ENCODE measurements around the gene ABCA2. TPM values are rescaled to one million over a fixed set of nuclear protein-coding genes. Genes with fewer than 3 reads are reported as not detected.

Gene ABCA2
- total RNA-seq, 1 donor from 2014 or later: 2.7 TPM

DNA sequence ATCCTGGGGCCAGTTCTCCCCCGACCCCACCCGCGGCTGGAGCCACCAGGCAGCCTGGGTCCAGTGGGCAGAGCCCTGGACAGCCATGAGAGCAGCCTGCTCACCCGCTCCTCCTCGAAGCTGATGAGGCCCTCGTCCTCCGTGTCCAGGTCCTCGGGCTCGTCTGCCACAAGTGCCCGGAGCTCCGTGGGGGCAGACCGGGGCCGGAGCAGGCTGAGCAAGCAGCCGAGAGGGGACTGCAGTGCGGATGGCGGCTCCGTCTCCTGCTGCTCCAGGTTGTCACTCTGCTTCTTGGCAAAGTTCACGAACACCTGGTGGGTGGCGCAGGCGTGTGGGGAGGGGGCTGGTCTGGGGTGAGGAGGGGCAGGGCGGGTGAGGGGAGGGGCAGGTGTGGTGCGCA lies 19.7 kb downstream of the ABCA2 start:
- Histone ChIP-seq H3K36me3 (no peaks in the 10 kb centered on the region), H3K4me2 (no peak overlapping the region), H3K27ac (no peak overlapping the region), H2AFZ (replicated peaks) (no peak overlapping the region), H3F3A (ENCODE audit: low read depth) (no peaks in the 10 kb centered on the region), H3K9me3 (ENCODE audit: low read depth) (no peaks in the 10 kb centered on the region), H3K4me1 (no peaks in the 10 kb centered on the region), H3K4me3 (no peak overlapping the region), H4K20me1 (ENCODE audit: low read depth) (no peaks in the 10 kb centered on the region), H3K27me3 (no peaks in the 10 kb centered on the region), H3K79me2 (ENCODE audit: low read depth) (no peaks in the 10 kb centered on the region), H3K9ac (no peak overlapping the region)
- no peak for DNase-seq (ENCODE audit: low spot score)
- Mint-ChIP-seq H3K36me3 (peaks cover 1% of the 10 kb centered on the region), H3K9me3 (peaks cover 7% of the 10 kb centered on the region), H3K4me3 (no peak overlapping the region), H3K27ac (no peak overlapping the region), H3K4me1 (no peaks in the 10 kb centered on the region), H3K27me3 (ENCODE audit: insufficient read depth, low read depth) (peaks cover 12% of the 10 kb centered on the region)
- TF ChIP-seq EZH2 (IDR thresholded peaks at IDR 0.05) (no peak), EZH2phosphoT487 (IDR thresholded peaks at IDR 0.05) (no peak)
- TF ChIP-seq, protein P1, sequence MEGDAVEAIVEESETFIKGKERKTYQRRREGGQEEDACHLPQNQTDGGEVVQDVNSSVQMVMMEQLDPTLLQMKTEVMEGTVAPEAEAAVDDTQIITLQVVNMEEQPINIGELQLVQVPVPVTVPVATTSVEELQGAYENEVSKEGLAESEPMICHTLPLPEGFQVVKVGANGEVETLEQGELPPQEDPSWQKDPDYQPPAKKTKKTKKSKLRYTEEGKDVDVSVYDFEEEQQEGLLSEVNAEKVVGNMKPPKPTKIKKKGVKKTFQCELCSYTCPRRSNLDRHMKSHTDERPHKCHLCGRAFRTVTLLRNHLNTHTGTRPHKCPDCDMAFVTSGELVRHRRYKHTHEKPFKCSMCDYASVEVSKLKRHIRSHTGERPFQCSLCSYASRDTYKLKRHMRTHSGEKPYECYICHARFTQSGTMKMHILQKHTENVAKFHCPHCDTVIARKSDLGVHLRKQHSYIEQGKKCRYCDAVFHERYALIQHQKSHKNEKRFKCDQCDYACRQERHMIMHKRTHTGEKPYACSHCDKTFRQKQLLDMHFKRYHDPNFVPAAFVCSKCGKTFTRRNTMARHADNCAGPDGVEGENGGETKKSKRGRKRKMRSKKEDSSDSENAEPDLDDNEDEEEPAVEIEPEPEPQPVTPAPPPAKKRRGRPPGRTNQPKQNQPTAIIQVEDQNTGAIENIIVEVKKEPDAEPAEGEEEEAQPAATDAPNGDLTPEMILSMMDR (IDR thresholded peaks at IDR 0.05): no peak

DNA sequence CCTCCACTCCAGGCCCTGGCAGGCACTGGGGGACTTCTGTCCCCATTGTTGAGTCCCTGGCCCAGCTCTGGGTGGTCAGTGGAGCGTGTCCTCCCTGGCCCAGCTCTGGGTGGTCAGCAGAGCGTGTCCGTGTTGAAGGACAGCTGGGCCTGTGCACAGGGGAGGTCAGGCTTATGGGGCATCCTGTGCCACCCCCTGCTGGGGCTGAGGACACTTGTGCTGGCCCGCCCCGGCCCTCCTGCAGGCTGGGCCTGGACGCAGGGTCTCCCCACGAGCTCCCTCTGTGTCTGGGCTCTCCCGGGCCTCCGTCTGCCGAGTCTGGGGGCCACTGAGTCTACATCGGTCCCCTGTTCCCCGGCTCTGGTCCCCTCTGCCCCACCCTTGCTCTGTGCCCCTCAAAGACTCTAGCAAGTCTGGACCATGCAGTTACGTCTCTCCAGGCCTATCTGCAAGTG lies 20.2 kb downstream of the ABCA2 start:
- Mint-ChIP-seq H3K27me3 (ENCODE audit: insufficient read depth, low read depth) (peaks cover 12% of the 10 kb centered on the region), H3K4me3 (no peak overlapping the region)
- TF ChIP-seq EZH2 (IDR thresholded peaks at IDR 0.05): no peak
- TF ChIP-seq, protein P1 (IDR thresholded peaks at IDR 0.05): no peak
- TF ChIP-seq EZH2phosphoT487 (IDR thresholded peaks at IDR 0.05): no peak

DNA sequence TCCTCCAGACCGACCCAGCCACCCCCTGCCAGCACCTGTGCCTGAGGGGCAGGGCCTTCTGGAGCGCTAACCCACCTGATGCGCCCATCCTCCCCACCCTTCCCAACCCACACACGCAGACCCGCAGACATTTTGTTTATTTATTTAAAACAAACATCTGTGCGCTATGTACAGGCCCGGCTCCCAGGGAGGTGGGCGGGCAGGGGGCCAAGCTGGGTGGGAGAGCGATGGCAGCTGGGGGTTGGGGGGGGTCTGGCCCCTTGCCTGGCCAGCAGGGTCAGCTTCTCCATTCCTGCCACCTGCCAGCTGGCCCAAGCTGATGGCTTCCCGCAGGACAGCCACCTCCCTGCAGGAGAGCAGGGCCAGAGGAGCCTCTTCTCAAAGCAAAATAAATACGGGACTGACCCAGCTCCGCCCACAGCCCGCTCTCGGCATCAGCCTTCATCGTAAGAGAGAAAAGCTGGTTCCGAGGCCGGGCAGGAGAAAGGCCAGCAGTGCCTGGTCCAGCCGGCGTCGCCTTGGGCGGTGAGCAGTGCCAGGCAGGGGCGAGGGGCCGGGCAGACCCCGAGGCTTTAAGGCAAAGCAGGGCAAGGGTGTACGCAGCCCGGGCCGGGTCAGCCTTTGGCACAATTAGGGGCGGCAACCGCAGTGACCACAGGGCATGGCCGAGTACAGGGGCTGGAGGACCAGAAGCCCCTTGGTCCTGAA lies 20.8 kb downstream of the ABCA2 start:
- H3K4me3 Mint-ChIP-seq: no peak overlapping the region
- H3K36me3 Mint-ChIP-seq: no peaks in the 10 kb centered on the region
- no peaks in the 10 kb centered on the region for H3K36me3 ChIP-seq
- no peaks in the 10 kb centered on the region for H3K4me1 Mint-ChIP-seq
- no peak for DNase-seq (ENCODE audit: low spot score)
- TF ChIP-seq EZH2phosphoT487 (IDR thresholded peaks at IDR 0.05) (no peak), EZH2 (IDR thresholded peaks at IDR 0.05) (no peak)
- TF ChIP-seq, protein P1 (IDR thresholded peaks at IDR 0.05): no peak
- no peaks in the 10 kb centered on the region for H3K79me2 ChIP-seq (ENCODE audit: low read depth)
- peaks cover 12% of the 10 kb centered on the region for H3K27me3 Mint-ChIP-seq (ENCODE audit: insufficient read depth, low read depth)
- H3K27me3 ChIP-seq: no peaks in the 10 kb centered on the region
- H3K9ac ChIP-seq: no peak overlapping the region
- no peak overlapping the region for H3K4me3 ChIP-seq
- no peak overlapping the region for H2AFZ ChIP-seq (replicated peaks)
- H3K9me3 Mint-ChIP-seq: peaks cover 7% of the 10 kb centered on the region
- H3F3A ChIP-seq (ENCODE audit: low read depth): no peaks in the 10 kb centered on the region
- H3K9me3 ChIP-seq (ENCODE audit: low read depth): no peaks in the 10 kb centered on the region
- H4K20me1 ChIP-seq (ENCODE audit: low read depth): no peaks in the 10 kb centered on the region
- no peaks in the 10 kb centered on the region for H3K4me1 ChIP-seq
- H3K4me2 ChIP-seq: no peak overlapping the region
- H3K27ac ChIP-seq: no peak overlapping the region
- no peak overlapping the region for H3K27ac Mint-ChIP-seq

More for the DNA sequence above, 20.2 kb downstream of the ABCA2 start:
- peaks cover 7% of the 10 kb centered on the region for H3K9me3 Mint-ChIP-seq
- no peaks in the 10 kb centered on the region for H3K4me1 ChIP-seq
- H3K27me3 ChIP-seq: no peaks in the 10 kb centered on the region
- H3K4me3 ChIP-seq: no peak overlapping the region
- H4K20me1 ChIP-seq (ENCODE audit: low read depth): no peaks in the 10 kb centered on the region
- H3K27ac Mint-ChIP-seq: no peak overlapping the region
- H3K79me2 ChIP-seq (ENCODE audit: low read depth): no peaks in the 10 kb centered on the region
- no peaks in the 10 kb centered on the region for H3K9me3 ChIP-seq (ENCODE audit: low read depth)
- H3F3A ChIP-seq (ENCODE audit: low read depth): no peaks in the 10 kb centered on the region
- H3K36me3 ChIP-seq: no peaks in the 10 kb centered on the region
- no peak overlapping the region for H3K9ac ChIP-seq
- no peak overlapping the region for H3K27ac ChIP-seq
- H3K36me3 Mint-ChIP-seq: peaks cover 1% of the 10 kb centered on the region
- no peak overlapping the region for H3K4me2 ChIP-seq
- H2AFZ ChIP-seq (replicated peaks): no peak overlapping the region
- H3K4me1 Mint-ChIP-seq: no peaks in the 10 kb centered on the region
- no peak for DNase-seq (ENCODE audit: low spot score)
